Esophagus squamous epithelium (tissue), 5 donors: ENCODE data around the gene PPM1L. TPM values are rescaled to one million over a fixed set of nuclear protein-coding genes. Genes with fewer than 3 reads are reported as not detected.

Experiments
- DNase-seq: peaks from one replicate; lab custom pipeline; 2025; lab: John Stamatoyannopoulos, UW
- H3K27ac ChIP-seq, 4 donors: fragments of 200-600 bp; sonication (generic); one replicate each; pipeline ENCODE4 v1.5.1; 2016 to 2019; ENCODE audit warnings: mild to moderate bottlenecking in 1 of 4
- H3K27me3 ChIP-seq, 4 donors: fragments of 200-600 bp; sonication (generic); 1 replicate in 3 of 4; 2 replicates in 1 of 4; pipeline versions ENCODE4 v1.5.1 to v1.6.0; 2017 to 2021; ENCODE audit warnings: antibody characterized with exemption in 1 of 4
- H3K36me3 ChIP-seq, 3 donors: fragments of 200-600 bp; sonication (generic); one replicate each; pipeline ENCODE4 v1.5.1; 2016 to 2019
- H3K4me1 ChIP-seq, 3 donors: fragments of 200-600 bp; sonication (generic); one replicate each; pipeline ENCODE4 v1.5.1; 2017 to 2019
- H3K4me3 ChIP-seq, 4 donors: fragments of 200-600 bp; sonication (generic); 1 replicate in 3 of 4; 2 replicates in 1 of 4; pipeline ENCODE4 v1.5.1; 2016 to 2019; ENCODE audit warnings: mild to moderate bottlenecking in 2 of 4, moderate library complexity in 1 of 4
- H3K9me3 ChIP-seq, 3 donors: fragments of 200-600 bp; sonication (generic); one replicate each; pipeline ENCODE4 v1.5.1; 2016 to 2019
- CTCF ChIP-seq, 6 experiments: fragments of 450-650 bp in 4 of 6; fragments of 200-600 bp in 2 of 6; sonication (generic) in 2 of 6; IDR thresholded peaks; one replicate each; pipeline ENCODE4 v1.5.1; 2016 to 2019; ENCODE audit warnings: antibody characterized with exemption in 6 of 6, mild to moderate bottlenecking in 4 of 6, moderate library complexity in 4 of 6
- POLR2A ChIP-seq, 4 donors: fragments of 450-650 bp; IDR thresholded peaks; one replicate each; pipeline ENCODE4 v1.6.1; 2017; ENCODE audit warnings: antibody characterized with exemption in 4 of 4, mild to moderate bottlenecking in 4 of 4, moderate library complexity in 3 of 4
- WGBS, 2 donors: methylation state at CpG; one replicate each; pipeline ENCODE4 v1.1.5; 2018; 5-methylcytosine and 5-hydroxymethylcytosine counted together
- intact Hi-C: fragments of 100-400 bp; cut with DNase I; formaldehyde crosslinking; loops from one replicate; pipeline ENCODE4 v1.15.0; 2022
- total RNA-seq, 4 donors: library from RNA; depleted of rRNA; stranded (reverse); fragments of >200 nt; gene quantifications; one replicate each; pipeline ENCODE4 v1.1.0, GENCODE V29; 2016
- donor health status: DM: yes; HTN: yes; CAD: no.

Gene PPM1L
- total RNA-seq, 4 donors from 2014 or later = 9.1 to 18.1 (median 12.1) TPM

- intact Hi-C loops = no loop called here
- H3K36me3 ChIP-seq = no peaks in the 10 kb centered on the region
- no peak overlapping the region for H3K4me3 ChIP-seq
- 49 to 65% methylated on average over 3 of the region's 3 CpGs for WGBS, 2 donors
- H3K4me1 ChIP-seq = no peaks in the 10 kb centered on the region
- TF ChIP-seq CTCF (IDR thresholded peaks at IDR 0.05) = no peak
- TF ChIP-seq POLR2A (IDR thresholded peaks at IDR 0.05) = no peak
- H3K27me3 ChIP-seq = no peaks in the 10 kb centered on the region
- DNase-seq = no peak
- H3K27ac ChIP-seq = no peak overlapping the region
- no peaks in the 10 kb centered on the region for H3K9me3 ChIP-seq
Observed at GRCh38 chr3:160948273-160948672, 192.2 kb downstream of the PPM1L start.

- no peak overlapping the region for H3K27ac ChIP-seq
- no peaks in the 10 kb centered on the region for H3K27me3 ChIP-seq
- intact Hi-C loops = no loop called here
- H3K36me3 ChIP-seq = no peaks in the 10 kb centered on the region
- 80 to 81% methylated on average over 4 of the region's 4 CpGs for WGBS, 2 donors
- H3K4me3 ChIP-seq = no peak overlapping the region
- no peak for DNase-seq
- TF ChIP-seq POLR2A (IDR thresholded peaks at IDR 0.05) (no peak), CTCF (IDR thresholded peaks at IDR 0.05) (no peak)
- H3K9me3 ChIP-seq = no peaks in the 10 kb centered on the region
- H3K4me1 ChIP-seq = no peaks in the 10 kb centered on the region
Observed at GRCh38 chr3:160949460-160949859, 193.4 kb downstream of the PPM1L start.

GRCh38 chr3:160950542-160950941 is 194.5 kb downstream of the PPM1L start:
- Histone ChIP-seq H3K9me3 (no peaks in the 10 kb centered on the region), H3K36me3 (no peaks in the 10 kb centered on the region), H3K4me3 (no peak overlapping the region), H3K4me1 (no peaks in the 10 kb centered on the region), H3K27ac (no peak overlapping the region), H3K27me3 (no peaks in the 10 kb centered on the region)
- no peak for DNase-seq
- intact Hi-C loops = no loop called here
- TF ChIP-seq POLR2A (IDR thresholded peaks at IDR 0.05) (no peak), CTCF (IDR thresholded peaks at IDR 0.05) (no peak)
- WGBS, 2 donors = 67 to 83% methylated on average over 1 to 2 of the region's 2 CpGs

GRCh38 chr3:160950954-160951353 is 194.9 kb downstream of the PPM1L start:
- no peaks in the 10 kb centered on the region for H3K9me3 ChIP-seq
- no peaks in the 10 kb centered on the region for H3K27me3 ChIP-seq
- 71 to 81% methylated on average over 2 of the region's 2 CpGs for WGBS, 2 donors
- TF ChIP-seq CTCF (IDR thresholded peaks at IDR 0.05) = no peak
- TF ChIP-seq POLR2A (IDR thresholded peaks at IDR 0.05) = no peak
- H3K27ac ChIP-seq = no peak overlapping the region
- DNase-seq = no peak
- H3K4me3 ChIP-seq = no peak overlapping the region
- intact Hi-C loops = no loop called here
- no peaks in the 10 kb centered on the region for H3K4me1 ChIP-seq
- no peaks in the 10 kb centered on the region for H3K36me3 ChIP-seq

GRCh38 chr3:160951642-160952487 is 195.8 kb downstream of the PPM1L start:
- H3K4me3 ChIP-seq = no peak overlapping the region
- no peaks in the 10 kb centered on the region for H3K27me3 ChIP-seq
- no peaks in the 10 kb centered on the region for H3K36me3 ChIP-seq
- no peak for DNase-seq
- WGBS, 2 donors = 65 to 74% methylated on average over 8 of the region's 8 CpGs
- H3K27ac ChIP-seq = no peak overlapping the region
- intact Hi-C loops = no loop called here
- H3K9me3 ChIP-seq = no peaks in the 10 kb centered on the region
- H3K4me1 ChIP-seq = no peaks in the 10 kb centered on the region
- TF ChIP-seq CTCF (IDR thresholded peaks at IDR 0.05) = no peak
- TF ChIP-seq POLR2A (IDR thresholded peaks at IDR 0.05) = no peak
